NB4 (cell line): ENCODE results near the gene RBM33.

Experiments used
- CTCF ChIP-seq: IDR thresholded peaks from one replicate; pipeline ENCODE4 v1.5.1; 2012; ENCODE audit warnings: low read depth, low read length
- POLR2A ChIP-seq: IDR thresholded peaks from 2 replicates; pipeline ENCODE4 v1.6.1; 2011; ENCODE audit warnings: mild to moderate bottlenecking; ENCODE audit not compliant: insufficient read length; ENCODE audit errors: extremely low read depth

- TF ChIP-seq CTCF (no peak), POLR2A (no peak)
Measured at GRCh38 chr7:155821851-155822250, 177.4 kb downstream of the RBM33 start.
